ENCODE measurements around the gene FBXL15. TPM values are rescaled to one million over a fixed set of nuclear protein-coding genes. Genes with fewer than 3 reads are reported as not detected.

The FBXL15 gene
- total and polyA plus RNA-seq, 2 experiments from 2014 or later: 18.5 to 36.1 TPM

- Histone ChIP-seq H3K27me3 (ENCODE audit: insufficient read depth) (peaks cover 6% of the 10 kb centered on the region), H3K4me3 (no peak overlapping the region), H3K4me1 (ENCODE audit: insufficient read depth) (0 out of 2 replicates have a peak, but pooled peaks cover 3% of the 10 kb centered on the region), H3K79me2 (replicated peaks; ENCODE audit: insufficient read depth) (no peaks in the 10 kb centered on the region), H3K4me2 (no peak overlapping the region), H2AFZ (no peak overlapping the region), H4K20me1 (replicated peaks; ENCODE audit: insufficient read depth) (no peaks in the 10 kb centered on the region), H3K27ac (ENCODE audit: low read depth) (no peak overlapping the region), H3K36me3 (ENCODE audit: insufficient read depth) (no peaks in the 10 kb centered on the region), H3F3A (replicated peaks; ENCODE audit: low read depth) (0 out of 2 replicates have a peak, but pooled peaks cover 9% of the 10 kb centered on the region), H3K9me2 (ENCODE audit: insufficient read depth) (no peaks in the 10 kb centered on the region)
- DNase-seq (ENCODE audit: low spot score) (no peak), ATAC-seq (no peak)
- H3K4me1 Mint-ChIP-seq: peaks cover 7% of the 10 kb centered on the region; the same call in 2 of the 3 replicates
- TF ChIP-seq EZH2phosphoT487 (IDR thresholded peaks at IDR 0.05; ENCODE audit: unreplicated experiment) (no peak), STAT1 (IDR thresholded peaks at IDR 0.05; ENCODE audit: unreplicated experiment) (no peak), POLR2AphosphoS5 (IDR thresholded peaks at IDR 0.05; ENCODE audit: low read depth) (no peak), EZH2 (IDR thresholded peaks at IDR 0.05; ENCODE audit: low read depth, unreplicated experiment) (no peak)
- TF ChIP-seq, protein P1, sequence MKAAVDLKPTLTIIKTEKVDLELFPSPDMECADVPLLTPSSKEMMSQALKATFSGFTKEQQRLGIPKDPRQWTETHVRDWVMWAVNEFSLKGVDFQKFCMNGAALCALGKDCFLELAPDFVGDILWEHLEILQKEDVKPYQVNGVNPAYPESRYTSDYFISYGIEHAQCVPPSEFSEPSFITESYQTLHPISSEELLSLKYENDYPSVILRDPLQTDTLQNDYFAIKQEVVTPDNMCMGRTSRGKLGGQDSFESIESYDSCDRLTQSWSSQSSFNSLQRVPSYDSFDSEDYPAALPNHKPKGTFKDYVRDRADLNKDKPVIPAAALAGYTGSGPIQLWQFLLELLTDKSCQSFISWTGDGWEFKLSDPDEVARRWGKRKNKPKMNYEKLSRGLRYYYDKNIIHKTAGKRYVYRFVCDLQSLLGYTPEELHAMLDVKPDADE (IDR thresholded peaks at IDR 0.05): no peak
- H3K9me3 Mint-ChIP-seq: no peaks in the 10 kb centered on the region
- H3K4me3 Mint-ChIP-seq: no peak overlapping the region
- peaks cover 27% of the 10 kb centered on the region for H3K27me3 Mint-ChIP-seq (ENCODE audit: insufficient read depth, low read depth, poor library complexity)
- no peaks in the 10 kb centered on the region; the same call in 2 of the 3 replicates for H3K36me3 Mint-ChIP-seq (ENCODE audit: low read depth)
- no peak overlapping the region for H3K27ac Mint-ChIP-seq
These were observed 18.1 kb upstream of the FBXL15 start for GRCh38 chr10:102402512-102402896.

- ATAC-seq (no peak), DNase-seq (ENCODE audit: low spot score) (no peak)
- H3K4me3 Mint-ChIP-seq: no peak overlapping the region
- Histone ChIP-seq H3K79me2 (replicated peaks; ENCODE audit: insufficient read depth) (no peaks in the 10 kb centered on the region), H3F3A (replicated peaks; ENCODE audit: low read depth) (0 out of 2 replicates have a peak, but pooled peaks cover 9% of the 10 kb centered on the region), H3K4me1 (ENCODE audit: insufficient read depth) (0 out of 2 replicates have a peak, but pooled peaks cover 3% of the 10 kb centered on the region), H4K20me1 (replicated peaks; ENCODE audit: insufficient read depth) (no peaks in the 10 kb centered on the region), H3K4me2 (no peak overlapping the region), H3K4me3 (no peak overlapping the region), H2AFZ (no peak overlapping the region), H3K9me2 (ENCODE audit: insufficient read depth) (no peaks in the 10 kb centered on the region), H3K36me3 (ENCODE audit: insufficient read depth) (no peaks in the 10 kb centered on the region), H3K27ac (ENCODE audit: low read depth) (no peak overlapping the region), H3K27me3 (ENCODE audit: insufficient read depth) (peaks cover 12% of the 10 kb centered on the region)
- peaks cover 7% of the 10 kb centered on the region; the same call in 2 of the 3 replicates for H3K4me1 Mint-ChIP-seq
- H3K9me3 Mint-ChIP-seq: no peaks in the 10 kb centered on the region
- no peaks in the 10 kb centered on the region; the same call in 2 of the 3 replicates for H3K36me3 Mint-ChIP-seq (ENCODE audit: low read depth)
- peaks cover 31% of the 10 kb centered on the region for H3K27me3 Mint-ChIP-seq (ENCODE audit: insufficient read depth, low read depth, poor library complexity)
- H3K27ac Mint-ChIP-seq: no peak overlapping the region
- TF ChIP-seq, protein P2, sequence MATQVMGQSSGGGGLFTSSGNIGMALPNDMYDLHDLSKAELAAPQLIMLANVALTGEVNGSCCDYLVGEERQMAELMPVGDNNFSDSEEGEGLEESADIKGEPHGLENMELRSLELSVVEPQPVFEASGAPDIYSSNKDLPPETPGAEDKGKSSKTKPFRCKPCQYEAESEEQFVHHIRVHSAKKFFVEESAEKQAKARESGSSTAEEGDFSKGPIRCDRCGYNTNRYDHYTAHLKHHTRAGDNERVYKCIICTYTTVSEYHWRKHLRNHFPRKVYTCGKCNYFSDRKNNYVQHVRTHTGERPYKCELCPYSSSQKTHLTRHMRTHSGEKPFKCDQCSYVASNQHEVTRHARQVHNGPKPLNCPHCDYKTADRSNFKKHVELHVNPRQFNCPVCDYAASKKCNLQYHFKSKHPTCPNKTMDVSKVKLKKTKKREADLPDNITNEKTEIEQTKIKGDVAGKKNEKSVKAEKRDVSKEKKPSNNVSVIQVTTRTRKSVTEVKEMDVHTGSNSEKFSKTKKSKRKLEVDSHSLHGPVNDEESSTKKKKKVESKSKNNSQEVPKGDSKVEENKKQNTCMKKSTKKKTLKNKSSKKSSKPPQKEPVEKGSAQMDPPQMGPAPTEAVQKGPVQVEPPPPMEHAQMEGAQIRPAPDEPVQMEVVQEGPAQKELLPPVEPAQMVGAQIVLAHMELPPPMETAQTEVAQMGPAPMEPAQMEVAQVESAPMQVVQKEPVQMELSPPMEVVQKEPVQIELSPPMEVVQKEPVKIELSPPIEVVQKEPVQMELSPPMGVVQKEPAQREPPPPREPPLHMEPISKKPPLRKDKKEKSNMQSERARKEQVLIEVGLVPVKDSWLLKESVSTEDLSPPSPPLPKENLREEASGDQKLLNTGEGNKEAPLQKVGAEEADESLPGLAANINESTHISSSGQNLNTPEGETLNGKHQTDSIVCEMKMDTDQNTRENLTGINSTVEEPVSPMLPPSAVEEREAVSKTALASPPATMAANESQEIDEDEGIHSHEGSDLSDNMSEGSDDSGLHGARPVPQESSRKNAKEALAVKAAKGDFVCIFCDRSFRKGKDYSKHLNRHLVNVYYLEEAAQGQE (IDR thresholded peaks at IDR 0.05; ENCODE audit: unreplicated experiment): no peak
- TF ChIP-seq ZNF331 (CRISPR knock-in tag; IDR thresholded peaks at IDR 0.05; ENCODE audit: low read depth) (no peak), POLR2AphosphoS5 (IDR thresholded peaks at IDR 0.05; ENCODE audit: low read depth) (no peak), NANOG (IDR thresholded peaks at IDR 0.05; ENCODE audit: borderline replicate concordance) (no peak), ZNF114 (CRISPR knock-in tag; IDR thresholded peaks at IDR 0.05) (no peak), EZH2phosphoT487 (IDR thresholded peaks at IDR 0.05; ENCODE audit: unreplicated experiment) (no peak), CTCF (conservative IDR thresholded peaks at IDR 0.05; ENCODE audit: low read depth in 2 of 2) (no peak), JUNB (IDR thresholded peaks at IDR 0.05; ENCODE audit: unreplicated experiment) (no peak), EZH2 (IDR thresholded peaks at IDR 0.05; ENCODE audit: low read depth, unreplicated experiment) (no peak)
These were observed 17.5 kb upstream of the FBXL15 start for GRCh38 chr10:102403115-102403514.
